WTC11 (cell line): ENCODE data around the gene LYRM2.

Source experiments
- CTCF ChIP-seq: fragments of 200-600 bp; IDR thresholded peaks from 2 replicates; pipeline ENCODE4 v1.8.0; 2022; ENCODE audit warnings: antibody characterized with exemption
- FOXK1 ChIP-seq: sonication (generic); formaldehyde crosslinking; IDR thresholded peaks from 2 replicates; pipeline ENCODE4 v1.8.0; 2022; ENCODE audit warnings: mild to moderate bottlenecking, moderate library complexity, missing genetic modification reagents
- ZNF512 ChIP-seq: sonication (generic); formaldehyde crosslinking; IDR thresholded peaks from 2 replicates; pipeline ENCODE4 v1.8.1; 2022; ENCODE audit warnings: missing genetic modification reagents, borderline replicate concordance

GRCh38 chr6:89616531-89616930 is 22.0 kb downstream of the LYRM2 start:
- TF ChIP-seq CTCF = no peak
- no peak for TF ChIP-seq FOXK1 (CRISPR knock-in tag)
- no peak for TF ChIP-seq ZNF512 (CRISPR knock-in tag)
